ENCODE results near the gene AGFG1. TPM values are rescaled to one million over a fixed set of nuclear protein-coding genes. Genes with fewer than 3 reads are reported as not detected.
"Not testable (repeated sequence)": the region's sequence is repeated elsewhere in the genome, so short reads cannot be mapped to it uniquely, and the experiment has no call there.

AGFG1 gene
- total RNA-seq, 2 experiments from 2014 or later = 65.6 to 71.2 TPM

- peaks cover 16% of the 10 kb centered on the region for H3K27me3 Mint-ChIP-seq (ENCODE audit: low read depth)
- CTCF ChIA-PET = no interaction called here
- no peak overlapping the region for H3K27ac Mint-ChIP-seq
Observed at GRCh38 chr2:227597036-227597435, 125.1 kb downstream of the AGFG1 start.

GRCh38 chr2:227597998-227598397 is 126.0 kb downstream of the AGFG1 start:
- Mint-ChIP-seq H3K9me3 (ENCODE audit: insufficient read depth) (no peaks in the 10 kb centered on the region), H3K4me3 (no peak overlapping the region), H3K36me3 (ENCODE audit: low read depth) (no peaks in the 10 kb centered on the region), H3K4me1 (ENCODE audit: low read depth) (peaks cover 5% of the 10 kb centered on the region), H3K27me3 (ENCODE audit: low read depth) (peaks cover 16% of the 10 kb centered on the region), H3K27ac (no peak overlapping the region)
- no peak for DNase-seq
- ChIA-PET POLR2A (no interaction called here), CTCF (no interaction called here)
- no peak for ATAC-seq

More at GRCh38 chr2:227597036-227597435, 125.1 kb downstream of the AGFG1 start:
- H3K36me3 Mint-ChIP-seq (ENCODE audit: low read depth) = no peaks in the 10 kb centered on the region
- H3K9me3 Mint-ChIP-seq (ENCODE audit: insufficient read depth) = no peaks in the 10 kb centered on the region
- POLR2A ChIA-PET = no interaction called here
- ATAC-seq (no peak), DNase-seq (no peak)
- H3K4me1 Mint-ChIP-seq (ENCODE audit: low read depth) = peaks cover 12% of the 10 kb centered on the region
- no peak overlapping the region for H3K4me3 Mint-ChIP-seq

- POLR2A ChIA-PET; H3K4me1 Mint-ChIP-seq (ENCODE audit: low read depth); H3K27ac Mint-ChIP-seq; CTCF ChIA-PET; DNase-seq; H3K9me3 Mint-ChIP-seq (ENCODE audit: insufficient read depth); H3K36me3 Mint-ChIP-seq (ENCODE audit: low read depth); H3K4me3 Mint-ChIP-seq; ATAC-seq: not testable (repeated sequence)
- peaks cover 17% of the 10 kb centered on the region for H3K27me3 Mint-ChIP-seq (ENCODE audit: low read depth)
Observed at GRCh38 chr2:227598835-227599503, 127.0 kb downstream of the AGFG1 start, which contains the start of gene SCYGR2. TSS of gene SCYGR2 (plus strand) at chr2:227598893. CDS start at chr2:227598893, 0 bp downstream.

- ATAC-seq (no peak), DNase-seq (no peak)
- Mint-ChIP-seq H3K4me3 (no peak overlapping the region), H3K4me1 (ENCODE audit: low read depth) (no peaks in the 10 kb centered on the region), H3K27me3 (ENCODE audit: low read depth) (peaks cover 21% of the 10 kb centered on the region), H3K9me3 (ENCODE audit: insufficient read depth) (no peaks in the 10 kb centered on the region), H3K36me3 (ENCODE audit: low read depth) (no peaks in the 10 kb centered on the region), H3K27ac (no peak overlapping the region)
- ChIA-PET CTCF (interaction anchor here (1.3 kb wide), 1 partner anchor 164 kb away, joined by 4 read pairs; no protein-coding TSS in a partner anchor), POLR2A (no interaction called here)
Observed at GRCh38 chr2:227602358-227602757, 130.4 kb downstream of the AGFG1 start.

- no peak for DNase-seq
- Mint-ChIP-seq H3K4me3 (no peak overlapping the region), H3K27me3 (ENCODE audit: low read depth) (peaks cover 38% of the 10 kb centered on the region), H3K9me3 (ENCODE audit: insufficient read depth) (no peaks in the 10 kb centered on the region), H3K36me3 (ENCODE audit: low read depth) (no peaks in the 10 kb centered on the region), H3K27ac (no peak overlapping the region), H3K4me1 (ENCODE audit: low read depth) (peaks cover 11% of the 10 kb centered on the region)
- no peak for ATAC-seq
- CTCF ChIA-PET = no interaction called here
- POLR2A ChIA-PET = interaction anchor here (0.5 kb wide), 1 partner anchor 26 kb away, joined by 3 read pairs; no protein-coding TSS in a partner anchor
Observed at GRCh38 chr2:227606476-227606875, 134.5 kb downstream of the AGFG1 start.

GRCh38 chr2:227607941-227608340 is 136.0 kb downstream of the AGFG1 start:
- no peaks in the 10 kb centered on the region for H3K9me3 Mint-ChIP-seq (ENCODE audit: insufficient read depth)
- H3K4me3 Mint-ChIP-seq = no peak overlapping the region
- CTCF ChIA-PET = no interaction called here

GRCh38 chr2:227608561-227609338 is 136.8 kb downstream of the AGFG1 start:
- peak overlapping the region; percentile 5 for H3K27ac Mint-ChIP-seq
- no peaks in the 10 kb centered on the region for H3K36me3 Mint-ChIP-seq (ENCODE audit: low read depth)
- peak overlapping the region; percentile 25 for H3K4me3 Mint-ChIP-seq
- H3K4me1 Mint-ChIP-seq (ENCODE audit: low read depth) = peaks cover 11% of the 10 kb centered on the region
- H3K9me3 Mint-ChIP-seq (ENCODE audit: insufficient read depth) = no peaks in the 10 kb centered on the region
- CTCF ChIA-PET = no interaction called here
- DNase-seq (no peak), ATAC-seq (no peak)
- POLR2A ChIA-PET = no interaction called here
- H3K27me3 Mint-ChIP-seq (ENCODE audit: low read depth) = peaks cover 45% of the 10 kb centered on the region

More at GRCh38 chr2:227607941-227608340, 136.0 kb downstream of the AGFG1 start:
- no peaks in the 10 kb centered on the region for H3K36me3 Mint-ChIP-seq (ENCODE audit: low read depth)
- POLR2A ChIA-PET = no interaction called here
- H3K4me1 Mint-ChIP-seq (ENCODE audit: low read depth) = peaks cover 11% of the 10 kb centered on the region
- peaks cover 45% of the 10 kb centered on the region for H3K27me3 Mint-ChIP-seq (ENCODE audit: low read depth)
- ATAC-seq (no peak), DNase-seq (no peak)
- H3K27ac Mint-ChIP-seq = no peak overlapping the region

- ChIA-PET CTCF (no interaction called here), POLR2A (no interaction called here)
- H3K4me1 Mint-ChIP-seq (ENCODE audit: low read depth) = peaks cover 11% of the 10 kb centered on the region
- no peaks in the 10 kb centered on the region for H3K9me3 Mint-ChIP-seq (ENCODE audit: insufficient read depth)
- no peak overlapping the region for H3K27ac Mint-ChIP-seq
- H3K36me3 Mint-ChIP-seq (ENCODE audit: low read depth) = no peaks in the 10 kb centered on the region
- H3K27me3 Mint-ChIP-seq (ENCODE audit: low read depth) = peaks cover 39% of the 10 kb centered on the region
- DNase-seq = no peak
- no peak for ATAC-seq
- no peak overlapping the region for H3K4me3 Mint-ChIP-seq
Observed at GRCh38 chr2:227610123-227610522, 138.2 kb downstream of the AGFG1 start.

Small RNA genes within 50 kb of the gene (microRNA-seq; reads per million reads assigned to microRNA genes)
- not detected for gene MIR5703

Other genes starting within 250 kb of the AGFG1 start
- 10 to 100 TPM; 64.5 to 68.3 TPM for gene MFF, start 146.9 kb upstream of the AGFG1 start, total RNA-seq
- gene TM4SF20, start 92.8 kb upstream of the AGFG1 start, total RNA-seq = not detected
- gene SCYGR1, start 84.2 kb upstream of the AGFG1 start, total RNA-seq = not detected
- not detected for gene SCYGR2, start 126.7 kb downstream of the AGFG1 start, total RNA-seq
- gene SCYGR3, start 142.7 kb downstream of the AGFG1 start, total RNA-seq = not detected
- not detected for gene SCYGR4, start 145.3 kb downstream of the AGFG1 start, total RNA-seq
- gene SCYGR5, start 194.6 kb downstream of the AGFG1 start, total RNA-seq = not detected
- gene SLC19A3, start 245.9 kb downstream of the AGFG1 start, total RNA-seq = not detected